Measurements from ENCODE around the gene G2E3. TPM values are rescaled to one million over a fixed set of nuclear protein-coding genes. Genes with fewer than 3 reads are reported as not detected.
"Not testable (repeated sequence)": the region's sequence is repeated elsewhere in the genome, so short reads cannot be mapped to it uniquely, and the experiment has no call there.

G2E3 gene
- total RNA-seq, 4 donors from 2014 or later: 3.3 to 5.4 (median 4.4) TPM

DNA sequence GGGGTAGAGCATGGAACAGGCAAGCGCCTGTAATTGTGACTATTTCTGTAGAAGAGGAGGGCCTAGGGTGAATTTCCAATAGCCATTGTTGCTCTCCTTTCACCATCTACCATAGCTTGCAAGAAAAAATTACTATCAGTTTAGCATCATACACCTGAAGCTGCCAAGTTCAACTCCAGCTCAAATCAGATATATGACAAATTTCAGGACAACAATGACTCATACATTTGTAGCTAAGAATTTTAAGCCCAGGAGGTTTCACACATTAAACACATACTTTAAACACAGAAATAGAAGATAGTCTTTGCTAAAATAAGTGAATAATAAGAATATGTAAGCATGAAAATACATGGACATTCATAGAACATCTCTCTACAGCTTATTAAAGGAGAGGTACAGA lies 17.6 kb upstream of the G2E3 start:
- in situ Hi-C loops (cut with MboI; ENCODE audit: low sequenced_read_pairs in 4 of 4) (no loop called here), intact Hi-C loops (cut with DNase I; ENCODE audit: low total_unique reads) (no loop called here)
- H3K36me3 ChIP-seq: no peaks in the 10 kb centered on the region
- DNase-seq: no peak
- H3K4me1 ChIP-seq: no peaks in the 10 kb centered on the region
- H3K27me3 ChIP-seq: no peaks in the 10 kb centered on the region
- H3K9me3 ChIP-seq: no peaks in the 10 kb centered on the region
- no peak overlapping the region for H3K4me3 ChIP-seq
- TF ChIP-seq, protein P1, sequence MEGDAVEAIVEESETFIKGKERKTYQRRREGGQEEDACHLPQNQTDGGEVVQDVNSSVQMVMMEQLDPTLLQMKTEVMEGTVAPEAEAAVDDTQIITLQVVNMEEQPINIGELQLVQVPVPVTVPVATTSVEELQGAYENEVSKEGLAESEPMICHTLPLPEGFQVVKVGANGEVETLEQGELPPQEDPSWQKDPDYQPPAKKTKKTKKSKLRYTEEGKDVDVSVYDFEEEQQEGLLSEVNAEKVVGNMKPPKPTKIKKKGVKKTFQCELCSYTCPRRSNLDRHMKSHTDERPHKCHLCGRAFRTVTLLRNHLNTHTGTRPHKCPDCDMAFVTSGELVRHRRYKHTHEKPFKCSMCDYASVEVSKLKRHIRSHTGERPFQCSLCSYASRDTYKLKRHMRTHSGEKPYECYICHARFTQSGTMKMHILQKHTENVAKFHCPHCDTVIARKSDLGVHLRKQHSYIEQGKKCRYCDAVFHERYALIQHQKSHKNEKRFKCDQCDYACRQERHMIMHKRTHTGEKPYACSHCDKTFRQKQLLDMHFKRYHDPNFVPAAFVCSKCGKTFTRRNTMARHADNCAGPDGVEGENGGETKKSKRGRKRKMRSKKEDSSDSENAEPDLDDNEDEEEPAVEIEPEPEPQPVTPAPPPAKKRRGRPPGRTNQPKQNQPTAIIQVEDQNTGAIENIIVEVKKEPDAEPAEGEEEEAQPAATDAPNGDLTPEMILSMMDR (IDR thresholded peaks at IDR 0.05 in 4 of 5, conservative IDR thresholded peaks at IDR 0.05 in 1 of 5): no peak
- TF ChIP-seq POLR2A (IDR thresholded peaks at IDR 0.05): no peak
- H3K27ac ChIP-seq: no peak overlapping the region
- ATAC-seq: no peak

DNA sequence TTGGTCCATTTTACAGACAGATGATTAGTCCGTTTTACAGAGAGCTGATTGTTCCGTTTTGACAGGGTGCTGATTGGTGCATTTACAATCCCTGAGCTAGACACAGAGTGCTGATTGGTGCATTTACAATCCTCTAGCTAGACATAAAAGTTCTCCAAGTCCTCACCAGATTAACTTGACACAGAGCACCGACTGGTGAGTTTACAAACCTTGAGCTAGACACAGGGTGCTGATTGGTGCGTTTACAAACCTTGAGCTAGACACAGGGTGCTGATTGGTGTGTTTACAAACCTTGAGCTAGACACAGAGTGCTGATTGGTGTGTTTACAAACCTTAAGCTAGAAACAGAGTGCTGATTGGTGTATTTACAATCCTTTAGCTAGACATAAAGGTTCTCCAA lies 12.2 kb upstream of the G2E3 start:
- H3K4me1 ChIP-seq; in situ Hi-C loops (cut with MboI; ENCODE audit: low sequenced_read_pairs in 4 of 4); H3K9me3 ChIP-seq; H3K36me3 ChIP-seq; DNase-seq; ATAC-seq; intact Hi-C loops (cut with DNase I; ENCODE audit: low total_unique reads); H3K27me3 ChIP-seq; H3K27ac ChIP-seq; H3K4me3 ChIP-seq: not testable (repeated sequence)

DNA sequence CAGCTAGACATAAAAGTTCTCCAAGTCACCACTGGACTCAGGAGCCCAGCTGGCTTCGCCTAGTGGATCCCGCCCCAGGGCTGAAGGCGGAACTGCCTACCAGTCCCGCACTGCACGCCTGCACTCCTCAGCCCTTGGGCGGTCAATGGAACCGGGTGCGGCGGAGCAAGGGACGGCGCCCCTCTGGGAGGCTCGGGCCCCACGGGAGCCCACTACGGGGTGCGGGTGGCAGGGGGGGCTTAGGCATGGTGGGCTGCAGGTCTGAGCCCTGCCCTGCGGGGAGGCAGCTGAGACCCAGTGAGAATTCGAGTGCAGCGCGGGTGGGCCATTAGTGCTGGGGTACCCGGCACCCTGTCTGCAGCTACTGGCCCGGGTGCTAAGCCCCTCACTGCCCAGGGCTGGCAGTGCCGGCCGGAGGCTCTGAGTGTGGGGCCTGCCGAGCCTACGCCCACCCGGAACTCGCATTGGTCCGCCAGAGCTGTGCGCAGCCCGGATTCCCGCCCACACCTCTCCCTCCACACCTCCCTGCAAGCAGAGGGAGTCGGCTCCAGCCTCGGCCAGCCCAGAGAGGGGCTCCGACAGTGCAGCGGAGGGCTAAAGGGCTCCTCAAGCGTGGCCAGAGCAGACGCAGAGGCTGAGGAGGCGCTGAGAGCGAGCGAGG lies 11.4 kb upstream of the G2E3 start:
- Histone ChIP-seq H3K4me3 (no peak overlapping the region), H3K27me3 (no peaks in the 10 kb centered on the region), H3K27ac (no peak overlapping the region), H3K36me3 (no peaks in the 10 kb centered on the region), H3K4me1 (no peaks in the 10 kb centered on the region), H3K9me3 (no peaks in the 10 kb centered on the region)
- ATAC-seq (no peak), DNase-seq (no peak)
- in situ Hi-C loops (cut with MboI; ENCODE audit: low sequenced_read_pairs in 4 of 4) (no loop called here), intact Hi-C loops (cut with DNase I; ENCODE audit: low total_unique reads) (no loop called here)
- TF ChIP-seq POLR2A (IDR thresholded peaks at IDR 0.05): no peak
- TF ChIP-seq, protein P1 (IDR thresholded peaks at IDR 0.05 in 4 of 5, conservative IDR thresholded peaks at IDR 0.05 in 1 of 5): no peak

DNA sequence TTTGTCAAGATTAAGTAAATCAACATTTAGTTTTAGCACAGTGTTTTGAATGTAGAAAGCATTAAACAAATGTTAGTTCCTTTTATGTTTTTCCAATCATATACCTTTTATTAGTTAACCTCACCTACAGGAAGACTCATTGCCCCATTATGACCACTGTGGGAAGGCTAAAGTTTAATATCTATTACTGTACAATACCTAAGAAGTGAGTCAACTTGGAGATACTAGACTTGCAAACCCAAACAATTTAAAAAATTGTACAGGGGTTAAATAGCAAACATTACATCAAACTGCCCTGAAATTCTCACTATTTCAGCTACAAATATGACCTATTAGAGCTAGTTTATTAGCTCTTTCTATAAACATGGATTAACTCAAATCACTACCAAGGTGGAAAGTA lies 8.6 kb upstream of the G2E3 start:
- ATAC-seq (no peak), DNase-seq (no peak)
- no peak overlapping the region for H3K27ac ChIP-seq
- TF ChIP-seq, protein P1 (IDR thresholded peaks at IDR 0.05 in 4 of 5, conservative IDR thresholded peaks at IDR 0.05 in 1 of 5): no peak
- no peak for TF ChIP-seq POLR2A (IDR thresholded peaks at IDR 0.05)
- no peaks in the 10 kb centered on the region for H3K9me3 ChIP-seq
- no peaks in the 10 kb centered on the region for H3K4me1 ChIP-seq
- in situ Hi-C loops (cut with MboI; ENCODE audit: low sequenced_read_pairs in 4 of 4): no loop called here
- intact Hi-C loops (cut with DNase I; ENCODE audit: low total_unique reads): no loop called here
- no peak overlapping the region for H3K4me3 ChIP-seq
- H3K36me3 ChIP-seq: no peaks in the 10 kb centered on the region
- H3K27me3 ChIP-seq: no peaks in the 10 kb centered on the region

DNA sequence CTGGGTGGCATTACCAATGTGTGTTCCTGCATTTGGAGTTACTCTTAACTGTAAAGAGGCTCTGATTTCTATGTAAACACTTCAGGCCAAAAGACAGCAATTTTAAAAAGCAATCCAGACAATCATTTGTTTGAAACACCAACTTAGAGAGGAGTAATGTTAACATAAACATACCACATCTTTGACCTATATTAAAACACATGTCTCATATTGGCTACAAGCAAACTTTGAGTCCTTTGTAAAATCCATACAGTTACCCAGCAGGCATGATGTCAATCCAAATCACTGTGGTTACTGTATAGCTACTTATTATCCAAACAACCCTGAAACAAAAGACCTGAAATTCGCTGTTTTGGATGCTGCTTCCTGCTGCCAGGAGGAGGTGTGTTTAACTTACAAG lies 7.5 kb upstream of the G2E3 start:
- TF ChIP-seq, protein P1 (IDR thresholded peaks at IDR 0.05 in 4 of 5, conservative IDR thresholded peaks at IDR 0.05 in 1 of 5): no peak
- TF ChIP-seq POLR2A (IDR thresholded peaks at IDR 0.05): no peak
- ATAC-seq (no peak), DNase-seq (no peak)
- Histone ChIP-seq H3K4me3 (no peak overlapping the region), H3K27ac (no peak overlapping the region), H3K4me1 (no peaks in the 10 kb centered on the region), H3K36me3 (no peaks in the 10 kb centered on the region), H3K9me3 (no peaks in the 10 kb centered on the region), H3K27me3 (no peaks in the 10 kb centered on the region)
- in situ Hi-C loops (cut with MboI; ENCODE audit: low sequenced_read_pairs in 4 of 4) (no loop called here), intact Hi-C loops (cut with DNase I; ENCODE audit: low total_unique reads) (no loop called here)

Measured in gastrocnemius medialis (tissue), 4 donors.